C4-2B (cell line): ENCODE data around the gene CCL14.

Experiments
- H3K27ac ChIP-seq: fragments of 450-650 bp; 2 replicates; pipeline ENCODE4 v1.5.1; 2017
- CTCF ChIP-seq: fragments of 450-650 bp; conservative IDR thresholded peaks from 2 replicates; pipeline ENCODE4 v1.5.1; 2017; ENCODE audit warnings: mild to moderate bottlenecking
- ZFX ChIP-seq: fragments of 450-650 bp; IDR thresholded peaks from 2 replicates; pipeline ENCODE4 v1.6.1; 2017

CCL14 gene

GRCh38 chr17:35936063-35936462 is 50.5 kb downstream of the CCL14 start:
- no peak for TF ChIP-seq CTCF
- TF ChIP-seq ZFX: no peak
- no peak overlapping the region for H3K27ac ChIP-seq

- no peak overlapping the region for H3K27ac ChIP-seq
These were observed 51.8 kb downstream of the CCL14 start for GRCh38 chr17:35934760-35935159.

More at GRCh38 chr17:35934760-35935159, 51.8 kb downstream of the CCL14 start:
- no peak for TF ChIP-seq CTCF
